Measurements from ENCODE around the gene AMN1.
"Not testable (repeated sequence)": the region's sequence is repeated elsewhere in the genome, so short reads cannot be mapped to it uniquely, and the experiment has no call there.

Gene AMN1

DNA sequence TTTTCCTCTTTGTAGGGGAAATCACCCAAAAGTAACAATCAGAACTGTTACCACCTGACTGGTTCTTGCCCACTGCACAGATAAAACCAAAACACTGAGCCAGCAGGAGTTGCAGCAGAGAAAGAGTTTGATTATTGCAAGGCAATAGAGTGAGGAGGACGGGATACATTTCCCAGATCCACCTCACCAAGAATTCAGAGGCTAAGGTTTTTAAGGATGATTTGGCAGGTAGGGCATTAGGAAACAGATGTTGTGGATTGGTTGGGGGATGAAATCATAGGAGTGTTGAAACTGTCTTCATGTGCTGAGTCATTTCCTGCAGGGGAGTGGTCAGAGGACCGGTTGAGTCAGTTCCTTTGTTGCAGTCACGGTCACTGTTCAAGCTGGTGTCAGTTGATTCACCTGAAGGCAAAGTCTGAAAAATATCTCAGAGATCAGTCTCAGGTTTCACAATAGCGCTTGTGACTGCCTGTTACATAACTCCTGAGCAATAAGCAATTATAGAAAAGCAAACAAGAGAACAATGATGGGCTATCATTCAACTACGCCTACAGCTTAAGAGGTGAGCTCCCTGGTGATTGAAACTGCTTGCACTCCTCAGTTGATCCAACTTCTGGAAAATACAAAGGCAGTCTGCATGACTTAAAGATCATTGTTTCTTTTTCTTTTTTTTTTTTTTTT lies 20.3 kb upstream of the AMN1 start:
- Histone ChIP-seq H3K4me2 (ENCODE audit: low read length) (peak overlapping the region; percentile 61), H3K9me3 (ENCODE audit: control insufficient read depth, insufficient read depth, low read length) (no peaks in the 10 kb centered on the region), H3F3A (ENCODE audit: control insufficient read depth, insufficient read depth) (peaks cover 59% of the 10 kb centered on the region), H3K4me3 (ENCODE audit: low read length) (peak overlapping the region; percentile 55), H4K20me1 (ENCODE audit: control insufficient read depth, insufficient read depth, low read depth, low read length) (no peaks in the 10 kb centered on the region), H3K36me3 (ENCODE audit: control insufficient read depth, low read length) (no peaks in the 10 kb centered on the region), H3K9me2 (replicated peaks; ENCODE audit: control insufficient read depth, low read length) (no peaks in the 10 kb centered on the region), H3K27ac (ENCODE audit: low read depth, low read length) (peak overlapping the region; percentile 99), H3K4me1 (ENCODE audit: control insufficient read depth, low read length) (peaks cover 95% of the 10 kb centered on the region), H3K79me2 (ENCODE audit: control insufficient read depth, low read length) (peaks cover 3% of the 10 kb centered on the region), H3K27me3 (ENCODE audit: control insufficient read depth, low read length) (no peaks in the 10 kb centered on the region)
- TF ChIP-seq, protein P1, sequence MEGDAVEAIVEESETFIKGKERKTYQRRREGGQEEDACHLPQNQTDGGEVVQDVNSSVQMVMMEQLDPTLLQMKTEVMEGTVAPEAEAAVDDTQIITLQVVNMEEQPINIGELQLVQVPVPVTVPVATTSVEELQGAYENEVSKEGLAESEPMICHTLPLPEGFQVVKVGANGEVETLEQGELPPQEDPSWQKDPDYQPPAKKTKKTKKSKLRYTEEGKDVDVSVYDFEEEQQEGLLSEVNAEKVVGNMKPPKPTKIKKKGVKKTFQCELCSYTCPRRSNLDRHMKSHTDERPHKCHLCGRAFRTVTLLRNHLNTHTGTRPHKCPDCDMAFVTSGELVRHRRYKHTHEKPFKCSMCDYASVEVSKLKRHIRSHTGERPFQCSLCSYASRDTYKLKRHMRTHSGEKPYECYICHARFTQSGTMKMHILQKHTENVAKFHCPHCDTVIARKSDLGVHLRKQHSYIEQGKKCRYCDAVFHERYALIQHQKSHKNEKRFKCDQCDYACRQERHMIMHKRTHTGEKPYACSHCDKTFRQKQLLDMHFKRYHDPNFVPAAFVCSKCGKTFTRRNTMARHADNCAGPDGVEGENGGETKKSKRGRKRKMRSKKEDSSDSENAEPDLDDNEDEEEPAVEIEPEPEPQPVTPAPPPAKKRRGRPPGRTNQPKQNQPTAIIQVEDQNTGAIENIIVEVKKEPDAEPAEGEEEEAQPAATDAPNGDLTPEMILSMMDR (IDR thresholded peaks at IDR 0.05; ENCODE audit: low read depth, low read length, poor library complexity, severe bottlenecking): no peak
- no peak for TF ChIP-seq EZH2phosphoT487 (IDR thresholded peaks at IDR 0.05; ENCODE audit: borderline replicate concordance, low read length)

DNA sequence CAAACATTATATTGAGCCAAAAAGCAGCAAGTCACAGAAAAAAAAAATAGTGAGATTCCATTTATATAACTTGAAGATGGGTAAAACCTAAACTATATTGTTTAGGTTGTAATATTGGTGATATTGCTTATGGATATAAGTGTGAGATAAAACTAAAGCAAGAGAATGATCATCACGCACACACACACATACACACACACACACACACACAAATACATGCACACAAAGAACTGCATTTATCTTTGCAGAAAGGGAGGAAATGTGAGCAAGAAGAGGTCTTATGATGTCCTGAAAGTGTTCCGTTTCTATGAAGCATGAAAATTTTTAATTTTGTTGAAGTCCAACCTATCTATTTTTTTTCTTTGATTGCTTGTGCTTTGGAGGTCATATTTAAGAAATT lies 16.4 kb upstream of the AMN1 start:
- H3K36me3 ChIP-seq (ENCODE audit: control insufficient read depth, low read length): no peaks in the 10 kb centered on the region

DNA sequence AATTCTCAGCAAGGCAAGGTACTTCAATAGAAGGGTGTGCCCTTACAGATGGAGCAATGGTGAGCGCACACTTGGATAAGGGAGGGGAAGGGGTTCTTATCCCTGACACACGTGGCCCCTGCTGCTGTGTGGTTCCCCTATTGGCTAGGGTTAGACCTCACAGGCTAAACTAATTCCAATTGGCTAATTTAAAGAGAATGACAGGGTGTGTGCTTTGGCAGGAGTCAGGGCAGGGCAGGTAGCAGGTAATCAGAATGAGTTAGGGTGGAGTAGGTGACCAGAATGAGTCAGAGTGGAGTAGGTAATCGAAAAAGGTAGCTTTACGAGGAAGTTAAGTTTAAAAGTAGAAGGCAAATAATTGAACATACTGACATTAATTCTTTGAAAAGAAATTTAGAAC lies 15.5 kb upstream of the AMN1 start:
- H3K4me3 ChIP-seq (ENCODE audit: low read length); H3K9me2 ChIP-seq (replicated peaks; ENCODE audit: control insufficient read depth, low read length); H3K36me3 ChIP-seq (ENCODE audit: control insufficient read depth, low read length); H4K20me1 ChIP-seq (ENCODE audit: control insufficient read depth, insufficient read depth, low read depth, low read length); H3K79me2 ChIP-seq (ENCODE audit: control insufficient read depth, low read length); H3K9me3 ChIP-seq (ENCODE audit: control insufficient read depth, insufficient read depth, low read length); H3K27me3 ChIP-seq (ENCODE audit: control insufficient read depth, low read length): not testable (repeated sequence)
- H3K4me2 ChIP-seq (ENCODE audit: low read length): peak overlapping the region; percentile 95
- H3K27ac ChIP-seq (ENCODE audit: low read depth, low read length): peak overlapping the region; percentile 99
- peaks cover 52% of the 10 kb centered on the region for H3F3A ChIP-seq (ENCODE audit: control insufficient read depth, insufficient read depth)
- peaks cover 95% of the 10 kb centered on the region for H3K4me1 ChIP-seq (ENCODE audit: control insufficient read depth, low read length)

More for the DNA sequence above, 16.4 kb upstream of the AMN1 start:
- TF ChIP-seq, protein P1 (IDR thresholded peaks at IDR 0.05; ENCODE audit: low read depth, low read length, poor library complexity, severe bottlenecking): no peak
- no peak for TF ChIP-seq EZH2phosphoT487 (IDR thresholded peaks at IDR 0.05; ENCODE audit: borderline replicate concordance, low read length)
- Histone ChIP-seq H3F3A (ENCODE audit: control insufficient read depth, insufficient read depth) (peaks cover 57% of the 10 kb centered on the region), H3K4me2 (ENCODE audit: low read length) (peak overlapping the region; percentile 95), H3K4me3 (ENCODE audit: low read length) (peak overlapping the region; percentile 38), H3K79me2 (ENCODE audit: control insufficient read depth, low read length) (no peaks in the 10 kb centered on the region), H3K4me1 (ENCODE audit: control insufficient read depth, low read length) (peaks cover 99% of the 10 kb centered on the region), H3K27me3 (ENCODE audit: control insufficient read depth, low read length) (no peaks in the 10 kb centered on the region), H3K27ac (ENCODE audit: low read depth, low read length) (peak overlapping the region; percentile 99), H3K9me3 (ENCODE audit: control insufficient read depth, insufficient read depth, low read length) (no peaks in the 10 kb centered on the region), H3K9me2 (replicated peaks; ENCODE audit: control insufficient read depth, low read length) (no peaks in the 10 kb centered on the region), H4K20me1 (ENCODE audit: control insufficient read depth, insufficient read depth, low read depth, low read length) (no peaks in the 10 kb centered on the region)

DNA sequence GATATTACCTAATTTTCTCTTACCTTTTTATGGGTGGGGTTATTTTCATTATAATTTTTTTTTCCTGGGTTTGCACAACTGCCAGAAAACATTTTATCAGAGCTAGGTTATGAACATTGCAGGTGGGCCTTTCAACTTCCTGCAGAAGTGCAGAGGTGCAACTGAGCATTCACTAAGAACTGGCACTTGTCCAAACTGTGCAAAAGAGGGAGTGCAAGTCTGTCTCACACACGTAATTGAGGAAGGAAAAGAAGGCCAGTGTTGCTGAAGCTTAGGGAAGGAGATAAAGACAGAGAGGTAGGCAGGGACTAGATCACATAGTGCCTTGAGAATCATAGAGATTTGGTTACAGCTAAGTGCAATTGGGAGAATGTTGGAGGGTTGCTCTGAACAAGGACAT lies 14.1 kb upstream of the AMN1 start:
- Histone ChIP-seq H3K27ac (ENCODE audit: low read depth, low read length) (peak overlapping the region; percentile 99), H3K4me1 (ENCODE audit: control insufficient read depth, low read length) (peaks cover 87% of the 10 kb centered on the region), H3K9me2 (replicated peaks; ENCODE audit: control insufficient read depth, low read length) (no peaks in the 10 kb centered on the region), H3K4me2 (ENCODE audit: low read length) (peak overlapping the region; percentile 65), H3K4me3 (ENCODE audit: low read length) (peak overlapping the region; percentile 36), H3K36me3 (ENCODE audit: control insufficient read depth, low read length) (no peaks in the 10 kb centered on the region), H4K20me1 (ENCODE audit: control insufficient read depth, insufficient read depth, low read depth, low read length) (no peaks in the 10 kb centered on the region), H3K27me3 (ENCODE audit: control insufficient read depth, low read length) (no peaks in the 10 kb centered on the region), H3F3A (ENCODE audit: control insufficient read depth, insufficient read depth) (peaks cover 43% of the 10 kb centered on the region), H3K79me2 (ENCODE audit: control insufficient read depth, low read length) (no peaks in the 10 kb centered on the region), H3K9me3 (ENCODE audit: control insufficient read depth, insufficient read depth, low read length) (no peaks in the 10 kb centered on the region)
- TF ChIP-seq, protein P1 (IDR thresholded peaks at IDR 0.05; ENCODE audit: low read depth, low read length, poor library complexity, severe bottlenecking): no peak
- no peak for TF ChIP-seq EZH2phosphoT487 (IDR thresholded peaks at IDR 0.05; ENCODE audit: borderline replicate concordance, low read length)
